Aorta (tissue), 5 donors: Measurements from ENCODE around the gene PCDH9. TPM values are rescaled to one million over a fixed set of nuclear protein-coding genes. Genes with fewer than 3 reads are reported as not detected.

Experiments used
- ATAC-seq: fragments of 200-7000 bp; cut with Tn5 transposase; one replicate; pipeline ENCODE4 v1.9.1; 2022; ENCODE audit warnings: moderate library complexity; ENCODE audit not compliant: low FRiP score
- DNase-seq, 2 donors: peaks; one replicate each; pipeline ENCODE4 v3.0.0-alpha.2; 2020
- H3K27ac ChIP-seq, 2 donors: one replicate each; pipeline ENCODE4 v1.5.1; 2013; ENCODE audit warnings: low read length in 2 of 2, mild to moderate bottlenecking in 2 of 2, moderate library complexity in 2 of 2, control low read depth in 1 of 2, inconsistent platforms in 1 of 2, low read depth in 1 of 2
- H3K27me3 ChIP-seq, 2 donors: one replicate each; pipeline ENCODE4 v1.6.1; 2013; ENCODE audit warnings: control low read depth in 1 of 2, low read length in 1 of 2, mild to moderate bottlenecking in 1 of 2, moderate library complexity in 1 of 2; ENCODE audit not compliant: insufficient read depth in 2 of 2, control insufficient read depth in 1 of 2
- H3K36me3 ChIP-seq, 2 donors: one replicate each; pipeline ENCODE4 v1.6.1; 2013; ENCODE audit warnings: control low read depth in 1 of 2, low read length in 1 of 2, mild to moderate bottlenecking in 1 of 2; ENCODE audit not compliant: insufficient read depth in 2 of 2, control insufficient read depth in 1 of 2
- H3K4me1 ChIP-seq, 2 donors: one replicate each; pipeline ENCODE4 v1.6.1; 2013; ENCODE audit warnings: low read length in 2 of 2, control low read depth in 1 of 2, mild to moderate bottlenecking in 1 of 2, moderate library complexity in 1 of 2; ENCODE audit not compliant: insufficient read depth in 2 of 2, control insufficient read depth in 1 of 2
- H3K4me3 ChIP-seq, 2 donors: one replicate each; pipeline ENCODE4 v1.5.1; 2013; ENCODE audit warnings: low read length in 2 of 2, control low read depth in 1 of 2, mild to moderate bottlenecking in 1 of 2
- H3K9me3 ChIP-seq: one replicate; pipeline ENCODE4 v1.6.1; 2013; ENCODE audit warnings: mild to moderate bottlenecking, low read length; ENCODE audit not compliant: control insufficient read depth
- WGBS, 2 donors: extraction: QIAGEN DNeasy Blood & Tissue Kit; methylation state at CpG; one replicate each; pipeline ENCODE4 v1.1.7; 2013; 5-methylcytosine and 5-hydroxymethylcytosine counted together
- intact Hi-C, 2 donors: fragments of 100-400 bp; cut with DNase I; formaldehyde crosslinking; loops; one replicate each; pipeline versions ENCODE4 v1.14.2 to v1.15.0; 2022
- polyA plus RNA-seq, 2 donors: library from polyadenylated mRNA; stranded (reverse); fragments of 200-250 nt; gene quantifications; one replicate each; pipeline ENCODE4 v1.2.3, GENCODE V29; 2013
- total RNA-seq, 2 donors: library from RNA; stranded (reverse); fragmentation: NEBNext Ultra II Directional; extraction: Animal tissue kit (Norgen Biotek cat#: 25700); gene quantifications; one replicate each; pipeline ENCODE4 v1.2.1, GENCODE V29; 2021
- donor health status: healthy with polysubstance abuse.
- donor health status: Bipolar disorder and iron deficiency.
- donor health status: DM: no; HTN: no; CAD: no.
- donor health status: DM: no; HTN: no; CAD: no.
- donor health status: DM: yes; HTN: yes; CAD: no.

The PCDH9 gene
- total and polyA plus RNA-seq, 4 donors: 0.38 to 6.3 (median 4.2) TPM

DNA sequence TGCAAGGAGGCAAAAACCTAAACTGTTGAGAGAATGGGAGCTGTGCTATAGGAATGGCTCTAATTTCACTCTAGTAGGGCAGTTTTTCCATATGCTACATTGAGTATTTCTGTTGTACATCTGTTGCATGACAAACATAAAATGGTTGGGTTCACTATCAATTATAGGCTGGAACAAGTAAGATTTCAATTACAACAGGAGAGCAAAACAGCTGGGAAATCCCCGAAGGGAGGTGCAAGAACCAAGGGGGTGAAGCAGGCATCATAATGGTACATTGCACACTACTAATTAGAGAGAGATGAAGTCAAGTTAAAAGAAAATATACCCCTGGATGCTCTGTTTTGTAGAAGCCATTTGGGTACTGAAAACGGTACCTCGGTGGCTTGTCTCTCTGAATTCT, 389.5 kb downstream of the PCDH9 start:
- H3K27me3 ChIP-seq: no peaks in the 10 kb centered on the region
- no peak for ATAC-seq
- no peaks in the 10 kb centered on the region for H3K36me3 ChIP-seq
- no peak overlapping the region for H3K27ac ChIP-seq
- H3K9me3 ChIP-seq: no peaks in the 10 kb centered on the region
- DNase-seq: no peak
- H3K4me1 ChIP-seq: no peaks in the 10 kb centered on the region
- no peak overlapping the region for H3K4me3 ChIP-seq
- intact Hi-C loops: no loop called here
- 94 to 95% methylated on average over 3 of the region's 3 CpGs for WGBS, 2 donors

- Histone ChIP-seq H3K4me3 (no peak overlapping the region), H3K36me3 (no peaks in the 10 kb centered on the region), H3K4me1 (no peaks in the 10 kb centered on the region), H3K27ac (no peak overlapping the region), H3K9me3 (no peaks in the 10 kb centered on the region), H3K27me3 (no peaks in the 10 kb centered on the region)
- no peak for ATAC-seq
- intact Hi-C loops: no loop called here
- WGBS, 2 donors: 52 to 64% methylated on average over 10 of the region's 10 CpGs
- DNase-seq: no peak
Measured at GRCh38 chr13:66837246-66837645, 392.9 kb downstream of the PCDH9 start.

DNA sequence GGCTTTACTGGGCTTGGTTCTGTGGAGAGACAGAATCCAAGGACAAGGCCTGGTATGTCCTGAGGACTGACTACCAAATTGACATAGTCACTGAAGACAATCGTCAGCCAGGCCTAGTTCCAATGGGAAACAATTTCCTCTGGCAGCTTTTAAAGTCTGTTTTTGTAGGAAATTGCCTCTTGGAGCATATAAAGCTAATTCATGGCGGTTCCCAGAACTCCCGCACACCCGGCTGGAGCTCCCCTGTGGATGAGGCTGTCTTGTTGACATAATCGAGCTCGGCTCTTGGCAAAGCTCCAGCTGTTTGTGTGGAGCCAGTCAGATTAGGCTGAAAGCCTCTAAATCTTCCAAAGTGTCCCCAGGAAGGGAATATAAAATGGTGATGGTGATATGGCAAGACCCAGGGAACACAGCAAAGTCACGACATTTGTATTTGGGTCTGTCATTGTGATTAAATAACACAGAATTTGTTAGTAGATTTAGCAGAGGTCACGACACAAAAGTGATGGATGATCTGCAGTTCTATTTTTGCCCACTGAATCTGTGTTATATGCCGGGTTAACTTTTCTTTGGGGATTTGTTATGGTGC, 395.0 kb downstream of the PCDH9 start:
- 29 to 32% methylated on average over 9 of the region's 9 CpGs for WGBS, 2 donors
- Histone ChIP-seq H3K27me3 (no peaks in the 10 kb centered on the region), H3K4me3 (no peak overlapping the region), H3K4me1 (no peaks in the 10 kb centered on the region), H3K36me3 (no peaks in the 10 kb centered on the region), H3K27ac (no peak overlapping the region), H3K9me3 (no peaks in the 10 kb centered on the region)
- DNase-seq (peak in 1 of 2 donors; percentile 60), ATAC-seq (peak; percentile 50)
- intact Hi-C loops: no loop called here

GRCh38 chr13:66830940-66831716, 399.0 kb downstream of the PCDH9 start:
- intact Hi-C loops: no loop called here
- WGBS, 2 donors: 81 to 87% methylated on average over 2 of the region's 2 CpGs

GRCh38 chr13:66829803-66830202, 400.3 kb downstream of the PCDH9 start:
- no peak for DNase-seq
- no peaks in the 10 kb centered on the region for H3K4me1 ChIP-seq
- no peak for ATAC-seq
- intact Hi-C loops: no loop called here
- no peaks in the 10 kb centered on the region for H3K36me3 ChIP-seq
- H3K4me3 ChIP-seq: no peak overlapping the region
- 27 to 43% methylated on average over 2 of the region's 2 CpGs for WGBS, 2 donors
- no peak overlapping the region for H3K27ac ChIP-seq
- H3K27me3 ChIP-seq: no peaks in the 10 kb centered on the region
- H3K9me3 ChIP-seq: no peaks in the 10 kb centered on the region

More at GRCh38 chr13:66830940-66831716, 399.0 kb downstream of the PCDH9 start:
- H3K9me3 ChIP-seq: no peaks in the 10 kb centered on the region
- H3K4me3 ChIP-seq: no peak overlapping the region
- ATAC-seq: no peak
- no peaks in the 10 kb centered on the region for H3K27me3 ChIP-seq
- no peak overlapping the region for H3K27ac ChIP-seq
- no peaks in the 10 kb centered on the region for H3K36me3 ChIP-seq
- H3K4me1 ChIP-seq: no peaks in the 10 kb centered on the region
- DNase-seq: no peak

- no peaks in the 10 kb centered on the region for H3K9me3 ChIP-seq
- H3K36me3 ChIP-seq: no peaks in the 10 kb centered on the region
- WGBS, 2 donors: 40 to 60% methylated on average over 1 of the region's 1 CpG
- H3K27ac ChIP-seq: no peak overlapping the region
- intact Hi-C loops: no loop called here
- H3K27me3 ChIP-seq: no peaks in the 10 kb centered on the region
- H3K4me3 ChIP-seq: no peak overlapping the region
- DNase-seq (no peak), ATAC-seq (no peak)
- H3K4me1 ChIP-seq: no peaks in the 10 kb centered on the region
Measured at GRCh38 chr13:66826398-66826797, 403.7 kb downstream of the PCDH9 start.

- Histone ChIP-seq H3K9me3 (no peaks in the 10 kb centered on the region), H3K27me3 (no peaks in the 10 kb centered on the region), H3K27ac (no peak overlapping the region), H3K4me3 (no peak overlapping the region), H3K4me1 (no peaks in the 10 kb centered on the region), H3K36me3 (no peaks in the 10 kb centered on the region)
- intact Hi-C loops: no loop called here
- DNase-seq: no peak
- 71 to 82% methylated on average over 1 of the region's 1 CpG for WGBS, 2 donors
- ATAC-seq: no peak
Measured at GRCh38 chr13:66821551-66821950, 408.6 kb downstream of the PCDH9 start.

GRCh38 chr13:66811455-66811854, 418.7 kb downstream of the PCDH9 start:
- Histone ChIP-seq H3K4me3 (no peak overlapping the region), H3K4me1 (no peaks in the 10 kb centered on the region), H3K27me3 (no peaks in the 10 kb centered on the region), H3K9me3 (no peaks in the 10 kb centered on the region), H3K36me3 (no peaks in the 10 kb centered on the region), H3K27ac (no peak overlapping the region)
- DNase-seq: no peak
- intact Hi-C loops: no loop called here
- ATAC-seq: no peak

DNA sequence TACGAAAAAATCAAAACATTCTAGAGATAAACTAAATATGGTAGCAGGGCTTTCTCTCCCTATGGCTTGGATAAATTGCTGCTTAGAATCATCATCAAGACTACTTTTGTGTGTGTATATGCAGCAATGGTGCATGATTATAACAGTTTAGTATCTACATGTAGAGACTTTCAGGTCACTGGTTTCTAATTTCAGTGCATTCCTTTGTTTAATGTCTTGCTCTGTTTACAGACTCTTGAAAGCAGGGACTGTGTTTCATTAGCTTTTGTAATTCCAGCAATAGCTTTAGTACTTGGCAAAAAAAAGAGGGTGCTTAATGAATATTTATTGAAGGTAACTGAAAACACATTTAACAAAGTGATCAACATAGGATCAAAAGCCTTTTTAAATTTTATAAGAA, 420.7 kb downstream of the PCDH9 start:
- Histone ChIP-seq H3K27ac (no peak overlapping the region), H3K9me3 (no peaks in the 10 kb centered on the region), H3K4me3 (no peak overlapping the region), H3K4me1 (no peaks in the 10 kb centered on the region), H3K27me3 (no peaks in the 10 kb centered on the region), H3K36me3 (no peaks in the 10 kb centered on the region)
- WGBS, 2 donors: 71 to 79% methylated on average over 1 of the region's 1 CpG
- intact Hi-C loops: no loop called here
- DNase-seq (no peak), ATAC-seq (no peak)
